ENCODE measurements around the gene NCAPD3.
"Not testable (repeated sequence)": the region's sequence is repeated elsewhere in the genome, so short reads cannot be mapped to it uniquely, and the experiment has no call there.

The NCAPD3 gene

DNA sequence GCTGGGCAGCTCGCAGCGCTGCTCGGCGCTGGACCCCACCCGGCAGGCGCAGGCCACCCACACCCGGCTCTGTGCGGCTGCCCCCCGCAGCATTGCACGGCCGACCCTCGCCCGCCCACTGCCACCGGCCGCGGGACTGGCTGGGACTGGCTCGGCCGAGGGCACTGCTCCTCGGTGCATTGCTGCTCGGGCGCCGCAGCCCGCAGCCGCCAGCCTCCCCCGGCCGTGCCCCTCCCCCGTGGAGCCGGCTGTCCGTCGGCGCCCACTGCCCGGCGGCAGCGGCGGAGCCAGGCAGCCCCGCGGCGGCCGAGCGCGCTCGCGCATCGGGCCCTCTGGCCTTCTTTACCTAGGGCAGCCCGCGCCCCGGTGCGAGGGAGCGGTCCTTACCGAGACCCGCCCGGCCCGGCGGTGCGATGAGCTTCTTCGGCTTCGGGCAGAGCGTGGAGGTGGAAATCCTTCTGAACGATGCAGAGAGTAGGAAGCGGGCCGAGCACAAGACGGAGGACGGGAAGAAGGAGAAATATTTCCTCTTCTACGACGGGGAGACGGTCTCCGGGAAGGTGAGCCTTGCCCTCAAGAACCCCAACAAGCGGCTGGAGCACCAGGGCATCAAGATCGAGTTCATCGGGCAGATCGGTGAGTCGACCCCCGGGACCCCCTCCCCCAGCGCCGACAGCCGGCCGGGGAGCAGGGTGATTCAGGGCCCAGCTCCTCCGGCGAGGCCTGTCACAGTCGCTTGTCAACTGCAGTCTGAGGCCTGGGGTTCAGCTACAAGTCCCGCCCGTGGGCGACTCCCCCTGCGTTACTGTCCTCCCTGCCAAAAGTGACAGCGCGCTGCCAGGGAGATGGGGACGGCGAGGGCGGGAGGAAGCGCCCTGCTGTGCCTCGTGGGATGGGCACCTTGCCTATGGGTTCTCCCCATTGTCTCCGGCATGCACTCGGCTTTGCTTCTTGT, 1.2 kb upstream of the NCAPD3 start:
- peak in 54 of 56 donors; percentile 10 to 84 (median 59) for DNase-seq

DNA sequence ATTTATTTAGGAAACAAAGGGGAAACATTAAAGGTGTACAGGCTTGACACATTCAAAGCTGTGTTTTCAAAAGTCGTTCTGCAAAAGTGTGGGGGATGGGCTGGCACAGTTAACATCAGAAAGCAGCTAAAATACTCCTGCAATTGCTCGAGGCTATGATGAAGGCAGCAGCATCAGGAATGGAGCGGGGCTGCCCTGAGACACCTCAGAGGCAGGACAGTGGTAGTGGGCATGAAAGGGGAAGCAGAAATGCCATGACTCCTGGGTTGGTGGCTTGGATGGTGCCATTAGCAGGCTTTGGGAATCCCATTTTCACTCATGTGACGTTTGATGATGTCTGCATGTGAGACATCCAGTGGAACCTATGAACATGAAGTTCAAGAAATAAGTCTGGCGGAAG, 646 bp downstream of the NCAPD3 start:
- no peak for DNase-seq

- no peak for DNase-seq
Observed at GRCh38 chr11:134216816-134217215, 7.0 kb downstream of the NCAPD3 start.

DNA sequence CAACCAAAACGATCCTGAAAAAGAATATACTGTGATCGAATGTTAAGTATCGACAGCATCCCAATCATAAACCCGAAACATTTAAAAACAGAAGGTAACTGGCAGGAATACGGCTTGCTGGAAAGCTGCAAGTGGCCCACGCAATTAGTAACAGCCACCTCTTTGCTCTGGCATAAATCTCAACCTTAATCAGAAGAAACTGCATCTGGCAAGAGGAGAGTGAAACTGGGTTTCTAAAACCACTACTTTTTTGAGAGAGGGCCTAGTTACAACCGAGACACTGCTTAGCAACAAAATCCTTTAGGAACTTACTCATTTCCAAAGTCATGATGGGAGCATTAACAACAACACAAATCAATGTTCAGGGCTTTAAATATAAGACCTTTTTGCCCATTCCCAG, 7.9 kb downstream of the NCAPD3 start:
- peak in 2 of 56 donors; percentile 4 to 30 for DNase-seq

DNA sequence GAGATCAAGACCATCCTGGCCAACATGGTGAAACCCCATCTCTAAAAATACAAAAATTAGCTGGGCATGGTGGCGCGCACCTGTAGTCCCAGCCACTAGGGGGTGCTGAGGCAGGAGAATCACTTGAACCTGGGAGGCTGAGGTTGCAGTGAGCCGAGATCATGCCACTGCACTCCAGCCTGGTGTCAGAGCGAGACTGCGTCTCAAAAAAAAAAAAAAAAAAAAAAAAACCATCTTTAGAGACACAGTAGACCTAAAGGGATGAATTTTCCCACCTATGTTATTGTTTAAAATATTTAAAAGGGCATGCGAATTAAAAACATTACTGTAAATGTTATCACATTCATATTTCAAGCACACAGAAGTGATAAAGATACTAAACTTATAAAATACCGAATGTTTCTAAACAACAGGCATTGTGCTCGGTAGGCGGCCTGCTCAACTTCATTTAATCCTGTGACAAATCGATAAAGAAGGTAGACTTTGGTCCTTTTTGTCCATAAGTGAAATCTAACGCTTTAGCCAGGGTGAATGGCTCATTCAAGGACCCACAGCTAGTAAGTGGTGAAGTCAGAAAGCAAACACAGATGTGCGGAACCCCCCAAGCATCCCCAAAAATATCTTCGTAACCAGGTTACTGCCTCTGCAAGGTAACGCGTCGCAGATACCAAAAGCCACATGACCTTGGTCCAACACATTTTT, 16.1 kb downstream of the NCAPD3 start:
- peak in 1 of 56 donors; percentile 4 for DNase-seq

DNA sequence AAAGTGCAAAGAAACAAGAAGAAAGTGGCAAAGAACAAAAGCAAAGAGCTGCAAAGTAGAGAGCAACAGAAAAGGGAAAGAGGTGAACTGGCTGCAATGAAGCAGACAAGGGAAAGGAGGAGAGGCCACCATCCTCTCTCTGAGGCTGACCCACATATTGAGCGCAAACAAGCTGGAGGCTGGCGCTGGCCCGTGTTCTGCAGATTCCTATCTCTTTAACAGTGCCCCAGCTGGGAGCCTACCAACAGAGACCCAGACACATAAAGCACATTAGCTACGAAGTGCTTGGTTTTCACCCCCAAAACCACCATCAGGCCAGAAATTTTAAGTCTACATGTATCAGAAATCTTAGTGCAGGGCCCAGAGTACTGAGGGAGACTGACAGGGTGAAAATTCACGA, 17.6 kb downstream of the NCAPD3 start:
- DNase-seq: no peak

GRCh38 chr11:134205729-134206128, 18.0 kb downstream of the NCAPD3 start:
- no peak for DNase-seq

DNA sequence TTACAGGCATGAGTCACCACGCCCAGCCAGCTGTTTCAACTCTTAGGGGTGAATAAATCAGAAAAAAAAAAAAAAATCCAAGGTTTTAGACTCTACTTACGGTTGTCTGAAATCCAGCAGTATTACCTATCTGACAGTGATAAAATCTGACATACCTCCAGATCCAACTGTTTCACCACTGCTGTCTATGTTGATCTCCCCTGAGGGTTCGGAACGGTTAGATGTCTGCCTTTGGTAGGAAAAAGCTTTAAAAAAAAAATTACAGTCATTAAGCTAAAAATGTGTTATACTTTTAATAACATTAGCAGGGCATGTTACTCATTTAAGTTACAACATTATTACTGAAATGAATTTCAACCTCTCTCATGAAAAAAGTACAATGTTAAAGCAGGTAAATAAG, 21.1 kb downstream of the NCAPD3 start:
- no peak for DNase-seq

DNA sequence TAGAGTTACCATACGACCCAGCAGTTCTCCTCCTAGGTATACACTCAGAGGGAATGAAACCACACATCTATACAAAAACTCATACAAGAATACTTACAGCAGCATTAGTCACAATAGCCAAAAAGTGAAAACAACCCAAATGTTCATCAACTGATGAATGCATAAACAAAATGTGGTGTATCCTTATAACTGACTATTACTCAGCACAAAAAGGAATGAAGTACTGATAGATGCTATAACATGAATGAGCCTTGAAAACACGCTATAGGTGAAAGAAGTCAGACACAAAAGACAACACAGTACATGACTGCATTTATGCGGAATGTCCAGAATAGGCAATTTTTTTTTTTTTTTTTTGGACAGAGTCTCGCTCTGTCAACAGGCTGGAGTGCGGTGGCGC, 23.1 kb downstream of the NCAPD3 start:
- no peak for DNase-seq

- DNase-seq: no peak
Observed at GRCh38 chr11:134199531-134199930, 24.2 kb downstream of the NCAPD3 start.

- DNase-seq: no peak
Observed at GRCh38 chr11:134196756-134197155, 27.0 kb downstream of the NCAPD3 start.

GRCh38 chr11:134188092-134188491, 35.7 kb downstream of the NCAPD3 start:
- not testable (repeated sequence) for DNase-seq

GRCh38 chr11:134181707-134182106, 42.1 kb downstream of the NCAPD3 start:
- DNase-seq: no peak

GRCh38 chr11:134178032-134178674, 45.6 kb downstream of the NCAPD3 start:
- no peak for DNase-seq

- no peak for DNase-seq
Observed at GRCh38 chr11:134176284-134176683, 47.5 kb downstream of the NCAPD3 start.

DNA sequence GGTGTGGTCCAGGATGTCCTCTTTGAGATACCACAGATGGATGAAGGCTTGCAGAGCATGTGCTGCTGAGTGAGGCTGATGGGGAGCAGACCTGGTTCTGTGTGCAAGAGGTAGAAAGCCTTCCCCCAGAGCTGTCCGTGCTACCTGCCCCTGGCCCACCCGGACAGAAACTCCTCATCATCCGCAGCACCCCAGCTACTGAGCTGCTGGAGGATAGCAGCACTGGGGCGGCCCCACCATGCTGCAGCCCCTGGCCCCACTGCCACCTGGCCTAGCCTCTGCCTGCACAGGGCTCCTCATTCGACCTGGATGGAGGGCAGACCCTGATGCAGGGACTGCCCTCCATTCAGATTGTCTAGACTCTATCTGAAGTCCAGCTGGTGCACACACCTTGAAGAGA, 50.5 kb downstream of the NCAPD3 start:
- DNase-seq: no peak

DNA sequence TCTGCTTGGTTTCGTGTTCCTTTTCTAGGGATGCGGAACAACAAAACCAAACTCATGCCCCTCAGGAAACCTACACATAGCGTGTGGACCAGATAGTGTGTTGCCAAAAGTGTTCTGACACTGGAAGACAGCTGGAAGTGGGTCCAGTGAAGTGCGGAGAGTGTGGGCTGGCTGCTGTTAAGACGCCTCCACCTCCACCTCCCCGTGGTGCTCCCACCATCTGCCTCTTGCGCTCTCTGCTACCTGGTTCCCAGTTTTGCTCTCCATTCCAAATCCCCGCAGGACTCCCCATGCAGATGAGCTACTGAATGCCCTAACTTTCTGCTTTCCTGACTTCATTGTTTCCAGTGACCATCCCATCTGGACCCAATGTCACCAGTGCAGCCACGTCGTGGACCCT, 51.8 kb downstream of the NCAPD3 start:
- DNase-seq: no peak

GRCh38 chr11:134170919-134171281, 52.9 kb downstream of the NCAPD3 start:
- DNase-seq: no peak

DNA sequence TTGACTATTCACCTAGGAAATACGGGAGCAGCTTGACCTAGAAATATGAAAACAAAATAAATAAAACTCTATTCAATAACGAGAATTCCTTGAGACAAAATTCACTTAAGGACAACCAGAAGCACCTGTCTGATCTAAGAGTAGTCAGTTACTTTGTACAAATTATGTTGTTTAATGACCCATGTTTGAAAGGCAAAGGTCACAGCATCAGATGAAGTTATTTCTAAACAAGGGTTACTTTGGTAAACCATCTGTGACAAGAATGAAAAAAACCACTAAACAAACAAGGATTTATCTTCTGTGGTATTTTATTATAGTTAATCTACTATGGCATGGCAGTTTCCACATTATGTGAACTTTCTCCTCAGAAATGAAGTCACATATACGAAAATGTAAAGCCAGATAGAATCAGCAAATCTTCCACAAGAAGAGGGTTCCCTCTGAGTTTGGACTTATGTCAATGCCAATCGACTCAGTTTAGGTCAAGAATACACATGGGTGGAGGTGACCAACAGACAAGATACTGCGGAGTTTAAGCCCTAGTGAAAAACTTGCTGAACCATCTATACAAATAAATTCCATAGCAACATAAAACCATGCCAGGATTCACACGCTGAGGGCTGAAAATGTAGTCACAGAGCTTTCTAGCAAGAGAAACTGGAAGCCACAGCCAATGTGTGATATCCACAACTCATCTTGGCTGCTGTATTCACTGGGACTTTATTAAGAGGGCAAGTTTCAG, 53.4 kb downstream of the NCAPD3 start:
- DNase-seq: no peak

DNA sequence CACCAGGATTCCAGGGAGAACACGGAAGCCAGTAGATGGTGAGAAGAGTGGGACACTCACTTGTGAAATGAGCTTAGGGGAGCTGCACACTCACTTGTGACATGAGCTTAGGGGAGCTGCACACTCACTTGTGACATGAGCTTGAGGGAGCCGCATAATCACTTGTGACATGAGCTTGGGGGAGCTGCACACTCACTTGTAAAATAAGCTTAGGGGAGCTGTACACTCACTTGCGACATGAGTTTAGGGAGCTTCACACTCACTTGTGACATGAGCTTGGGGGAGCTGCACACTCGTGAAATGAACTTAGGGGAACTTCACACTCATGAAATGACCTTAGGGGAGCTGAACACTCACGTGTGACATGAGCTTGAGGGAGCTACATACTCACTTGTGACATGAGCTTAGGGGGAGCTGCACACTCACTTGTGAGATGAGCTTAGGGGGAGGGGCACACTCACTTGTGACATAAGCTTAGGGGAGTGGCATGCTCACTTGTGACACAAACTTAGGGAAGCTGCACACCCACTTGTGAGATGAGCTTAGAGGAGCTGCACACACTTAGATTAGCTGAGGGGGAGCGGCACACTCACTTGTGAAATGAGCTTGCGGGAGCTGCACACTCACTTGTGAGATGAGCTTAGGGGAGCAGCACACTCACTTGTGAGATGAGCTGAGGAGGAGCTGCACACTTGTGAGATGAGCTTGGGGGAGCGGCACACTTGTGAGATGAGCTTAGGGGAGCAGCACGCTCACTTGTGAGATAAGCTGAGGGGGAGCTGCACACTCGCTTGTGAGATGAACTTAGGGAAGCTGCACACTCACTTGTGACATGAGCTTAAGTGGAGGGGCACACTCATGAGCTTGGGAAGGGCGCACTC, 59.0 kb downstream of the NCAPD3 start:
- DNase-seq: no peak
